Pancreas (tissue), 10 donors: Measurements from ENCODE around the gene RETREG2. TPM values are rescaled to one million over a fixed set of nuclear protein-coding genes. Genes with fewer than 3 reads are reported as not detected.
A peak's percentile ranks its signal among the peaks of the same experiment; 100 is the strongest.

Experiments
- ATAC-seq, 4 donors: fragments of 200-7000 bp; cut with Tn5 transposase; one replicate each; pipeline versions ENCODE4 v1.8.0 to v1.9.1; 2020; ENCODE audit warnings: mild to moderate bottlenecking in 4 of 4, moderate library complexity in 4 of 4
- DNase-seq, 6 donors: peaks; one replicate each; pipeline ENCODE4 v3.0.0-alpha.2; 2020
- FAIRE-seq: peaks from 2 replicates; lab custom pipeline; 2012; peaks lifted over from hg19 to GRCh38; lab: Jason Lieb, UNC
- H3K27ac ChIP-seq, 4 donors: fragments of 200-600 bp; sonication (generic); 1 replicate in 3 of 4; 2 replicates in 1 of 4; pipeline versions ENCODE4 v1.5.0 to v1.8.0; 2020
- H3K27me3 ChIP-seq, 4 donors: fragments of 200-600 bp; one replicate each; pipeline ENCODE4 v1.8.0; 2021
- H3K36me3 ChIP-seq, 3 donors: fragments of 200-600 bp; sonication (generic) in 1 of 3; one replicate each; pipeline versions ENCODE4 v1.5.0 to v1.8.0; 2020 to 2021
- H3K4me1 ChIP-seq, 3 donors: fragments of 200-600 bp; one replicate each; pipeline ENCODE4 v1.8.0; 2021
- H3K4me3 ChIP-seq, 4 donors: fragments of 200-600 bp; sonication (generic) in 2 of 4; one replicate each; pipeline versions ENCODE4 v1.5.0 to v1.8.0; 2020 to 2021
- H3K9me3 ChIP-seq, 4 donors: fragments of 200-600 bp; one replicate each; pipeline ENCODE4 v1.8.0; 2021
- WGBS, 2 donors: extraction: QIAGEN DNeasy Blood & Tissue Kit; methylation state at CpG; one replicate each; pipeline ENCODE4 v1.1.7; 2013; 5-methylcytosine and 5-hydroxymethylcytosine counted together
- intact Hi-C, 3 donors: fragments of 100-400 bp; cut with DNase I; formaldehyde crosslinking; loops; one replicate each; pipeline versions ENCODE4 v1.11.1 to v1.14.2; 2022
- polyA plus RNA-seq, 2 donors: library from polyadenylated mRNA; stranded (reverse); fragments of 200-250 nt; gene quantifications; one replicate each; pipeline ENCODE4 v1.2.3, GENCODE V29; 2013
- total RNA-seq, 6 donors: library from RNA; stranded (reverse); fragmentation: NEBNext Ultra II Directional in 4 of 6; extraction: Animal tissue kit (Norgen Biotek cat#: 25700) in 4 of 6; gene quantifications; one replicate each; pipeline versions ENCODE4 v1.2.1 to v1.2.4, GENCODE V29; 2021 to 2023
- TF ChIP-seq, protein P1 (sequence below), 4 donors: fragments of 200-600 bp; sonication (generic) in 3 of 4; IDR thresholded peaks; one replicate each; pipeline versions ENCODE4 v1.5.0 to v1.8.0; 2021; ENCODE audit warnings: antibody characterized with exemption in 4 of 4
- donor health status: healthy with polysubstance abuse.
- donor health status: DM: no; HTN: no; CAD: no; lungs with moderate emphysema.
- donor health status: DM: no; HTN: no; CAD: no.
- donor health status: control.
- donor health status: control.
- donor health status: Bipolar disorder and iron deficiency.
- donor health status: DM: yes; HTN: yes; CAD: no.
- donor health status: DM: no; HTN: no; CAD: no.
- donor health status: DM: no; HTN: no; CAD: no.
- donor health status: DM: yes; HTN: yes; CAD: no.

The RETREG2 gene
- total and polyA plus RNA-seq, 8 donors = 31.6 to 59.4 (median 46.2) TPM

DNA sequence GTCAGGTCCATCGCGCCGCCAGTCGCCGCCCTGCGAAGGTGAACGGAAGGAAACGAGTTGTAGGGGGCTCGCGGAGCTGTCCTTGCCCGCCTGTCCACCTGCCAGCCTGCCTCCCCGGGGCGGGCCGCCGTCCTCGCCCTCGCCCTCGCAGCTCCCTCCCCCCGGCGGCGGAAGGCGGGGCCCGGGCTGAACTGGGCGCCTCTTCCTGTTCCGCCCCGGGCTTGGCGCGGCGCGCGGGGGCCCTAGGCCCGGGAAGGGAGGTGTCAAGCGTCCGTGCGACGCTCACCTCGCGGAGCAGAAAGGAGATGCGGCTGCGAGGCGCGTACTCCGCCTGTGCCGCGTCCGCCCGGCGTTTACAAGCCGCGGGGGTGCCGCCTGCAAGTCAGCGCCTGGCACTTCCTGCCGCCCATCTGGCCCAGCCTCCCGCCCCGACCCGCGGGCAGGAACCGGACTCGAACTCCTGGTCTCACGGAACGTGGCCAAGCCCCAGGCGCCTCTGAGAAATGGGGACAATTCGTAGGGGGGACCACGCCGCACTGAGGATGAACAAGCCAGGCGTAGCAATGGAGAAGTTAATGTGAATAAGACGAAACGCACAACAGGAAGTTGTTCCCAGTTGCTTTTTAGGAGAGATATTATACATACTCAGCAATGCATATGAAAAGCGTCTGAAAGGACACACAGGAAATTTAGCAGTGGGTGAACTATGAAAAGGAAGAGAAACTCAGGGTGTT, 1.1 kb upstream of the RETREG2 start, which contains the start of gene CNPPD1:
TSS of gene CNPPD1 (minus strand) at position 108 of the 734 bp plus-strand sequence. CDS start at position 11, 97 bp downstream.
- TF ChIP-seq, protein P1, sequence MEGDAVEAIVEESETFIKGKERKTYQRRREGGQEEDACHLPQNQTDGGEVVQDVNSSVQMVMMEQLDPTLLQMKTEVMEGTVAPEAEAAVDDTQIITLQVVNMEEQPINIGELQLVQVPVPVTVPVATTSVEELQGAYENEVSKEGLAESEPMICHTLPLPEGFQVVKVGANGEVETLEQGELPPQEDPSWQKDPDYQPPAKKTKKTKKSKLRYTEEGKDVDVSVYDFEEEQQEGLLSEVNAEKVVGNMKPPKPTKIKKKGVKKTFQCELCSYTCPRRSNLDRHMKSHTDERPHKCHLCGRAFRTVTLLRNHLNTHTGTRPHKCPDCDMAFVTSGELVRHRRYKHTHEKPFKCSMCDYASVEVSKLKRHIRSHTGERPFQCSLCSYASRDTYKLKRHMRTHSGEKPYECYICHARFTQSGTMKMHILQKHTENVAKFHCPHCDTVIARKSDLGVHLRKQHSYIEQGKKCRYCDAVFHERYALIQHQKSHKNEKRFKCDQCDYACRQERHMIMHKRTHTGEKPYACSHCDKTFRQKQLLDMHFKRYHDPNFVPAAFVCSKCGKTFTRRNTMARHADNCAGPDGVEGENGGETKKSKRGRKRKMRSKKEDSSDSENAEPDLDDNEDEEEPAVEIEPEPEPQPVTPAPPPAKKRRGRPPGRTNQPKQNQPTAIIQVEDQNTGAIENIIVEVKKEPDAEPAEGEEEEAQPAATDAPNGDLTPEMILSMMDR (IDR thresholded peaks at IDR 0.05) = no peak
- DNase-seq (peak; percentile 88 to 96 (median 91)), ATAC-seq (peak; percentile 87 to 93 (median 87)), FAIRE-seq (no peak)
- Histone ChIP-seq H3K27me3 (no peaks in the 10 kb centered on the region), H3K4me3 (peak within 1 kb of the TSS; percentile 76 to 97 (median 94)), H3K4me1 (peaks cover 15 to 19% (median 17%) of the 10 kb centered on the region in 3 donors), H3K9me3 (no peaks in the 10 kb centered on the region), H3K27ac (peak within 1 kb of the TSS; percentile 88 to 99 (median 94)), H3K36me3 (peaks cover 0 to 46% (median 9%) of the 10 kb centered on the region in 3 donors)
- WGBS, 2 donors = 0 to 1% methylated on average over 63 to 69 of the region's 69 CpGs
- intact Hi-C loops = no loop called here

DNA sequence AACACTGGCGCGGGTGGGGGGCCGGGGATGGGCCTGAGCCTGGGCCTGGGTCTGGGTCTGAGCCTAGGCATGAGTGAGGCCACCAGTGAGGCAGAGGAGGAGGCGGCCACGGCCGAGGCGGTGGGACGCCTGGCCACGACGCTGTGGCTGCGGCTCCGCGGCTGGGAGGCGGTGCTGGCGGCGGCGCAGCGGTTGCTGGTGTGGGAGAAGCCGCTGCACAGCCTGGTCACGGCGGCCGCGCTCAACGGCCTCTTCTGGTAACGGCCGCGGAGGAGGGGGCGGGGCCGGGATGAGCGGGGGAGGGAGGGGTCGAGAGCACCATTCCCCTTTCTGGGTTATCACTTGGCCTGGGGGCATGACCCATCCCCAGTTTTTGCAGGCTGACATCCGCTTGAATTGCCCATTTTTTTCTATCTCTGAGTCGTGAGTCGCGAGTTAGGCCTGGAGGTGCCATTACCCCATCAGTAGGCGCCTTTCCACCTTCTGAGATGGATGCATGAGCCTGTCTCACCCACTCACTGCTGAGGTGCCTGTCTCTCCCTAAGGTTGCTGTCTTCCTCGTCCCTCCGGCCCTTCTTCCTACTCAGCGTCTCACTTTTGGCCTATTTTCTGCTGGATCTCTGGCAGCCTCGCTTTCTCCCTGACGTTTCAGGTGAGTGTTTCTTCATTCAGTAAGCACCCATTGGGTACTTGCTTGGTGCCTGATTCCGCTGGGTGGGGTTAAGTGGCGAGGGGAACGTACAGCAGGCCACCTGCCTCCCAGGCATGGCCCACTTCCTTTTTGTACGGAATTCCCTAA, 501 bp downstream of the RETREG2 start:
- intact Hi-C loops = no loop called here
- ATAC-seq = peak in 3 of 4 donors; percentile 2 to 12 (median 3)
- H3K4me3 ChIP-seq = peak overlapping the region; percentile 90 to 97 (median 94)
- TF ChIP-seq, protein P1 (IDR thresholded peaks at IDR 0.05) = no peak
- WGBS, 2 donors = 2 to 3% methylated on average over 32 to 45 of the region's 45 CpGs
- no peaks in the 10 kb centered on the region for H3K27me3 ChIP-seq
- H3K36me3 ChIP-seq = peaks cover 0 to 47% (median 15%) of the 10 kb centered on the region in 3 donors
- peak overlapping the region; percentile 88 to 99 (median 94) for H3K27ac ChIP-seq
- no peak for FAIRE-seq
- no peaks in the 10 kb centered on the region for H3K9me3 ChIP-seq
- H3K4me1 ChIP-seq = peaks cover 15 to 19% (median 17%) of the 10 kb centered on the region in 3 donors
- DNase-seq = peak in 5 of 6 donors; percentile 44 to 83 (median 76)

DNA sequence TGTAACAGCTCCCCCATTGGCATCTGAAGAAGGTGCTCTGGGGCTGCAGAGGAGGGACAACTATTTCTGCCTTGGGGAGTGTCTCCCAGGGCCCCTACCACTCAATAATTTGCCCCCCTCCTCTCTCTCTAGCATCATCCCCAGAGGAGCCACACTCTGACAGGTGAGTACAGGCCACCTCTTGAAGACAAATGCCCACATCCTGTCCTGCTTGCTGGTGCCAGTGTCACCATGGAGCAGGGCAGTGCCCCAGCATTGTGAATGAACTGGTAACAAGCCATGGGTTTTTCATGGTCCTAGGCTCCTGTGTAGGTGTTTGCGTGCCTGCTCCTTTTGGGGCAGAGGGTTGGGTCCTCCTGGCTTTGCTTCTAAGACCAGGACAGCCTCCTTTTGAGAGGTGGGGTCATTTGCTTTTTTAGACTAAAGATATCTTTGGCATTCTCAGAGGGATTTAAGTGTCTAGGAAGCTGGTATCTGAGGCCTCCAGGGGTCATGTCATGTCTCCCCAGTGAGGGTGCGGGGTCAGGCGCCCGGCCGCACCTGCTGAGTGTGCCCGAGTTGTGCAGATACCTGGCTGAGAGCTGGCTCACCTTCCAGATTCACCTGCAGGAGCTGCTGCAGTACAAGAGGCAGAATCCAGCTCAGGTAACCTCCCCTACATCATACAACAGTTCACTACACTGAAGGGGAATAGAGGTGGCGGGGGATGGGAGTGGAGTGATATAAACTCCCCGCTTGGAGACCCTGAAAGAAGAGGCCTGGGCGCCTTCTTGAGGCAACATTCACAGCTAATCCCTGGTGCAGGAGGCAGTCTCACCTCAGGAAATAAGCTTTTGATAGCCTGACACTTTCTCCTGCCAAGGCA, 1.8 kb downstream of the RETREG2 start:
- no peak for FAIRE-seq
- no peak for ATAC-seq
- intact Hi-C loops = no loop called here
- H3K4me1 ChIP-seq = peaks cover 15 to 17% (median 17%) of the 10 kb centered on the region in 3 donors
- no peak for DNase-seq
- no peaks in the 10 kb centered on the region for H3K27me3 ChIP-seq
- peaks cover 0 to 38% (median 15%) of the 10 kb centered on the region in 3 donors for H3K36me3 ChIP-seq
- TF ChIP-seq, protein P1 (IDR thresholded peaks at IDR 0.05) = no peak
- 95 to 96% methylated on average over 9 of the region's 9 CpGs for WGBS, 2 donors
- H3K4me3 ChIP-seq = no peak overlapping the region
- no peak overlapping the region for H3K27ac ChIP-seq
- no peaks in the 10 kb centered on the region for H3K9me3 ChIP-seq

DNA sequence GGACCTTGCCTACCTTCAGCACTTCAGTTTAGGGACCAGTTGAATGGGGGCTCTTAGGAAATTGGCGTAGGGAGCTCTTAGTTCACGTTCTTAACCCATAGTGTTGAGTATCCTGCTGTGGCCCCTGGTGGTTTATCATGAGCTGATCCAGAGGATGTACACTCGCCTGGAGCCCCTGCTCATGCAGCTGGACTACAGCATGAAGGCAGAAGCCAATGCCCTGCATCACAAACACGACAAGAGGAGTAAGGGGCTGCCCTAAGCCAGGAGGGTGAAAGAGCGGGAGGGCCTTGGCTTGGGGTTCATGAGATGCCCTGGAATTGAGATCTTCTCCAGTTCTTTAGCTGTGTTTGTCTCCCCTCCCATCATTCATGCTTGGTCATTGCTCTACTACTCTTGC, 2.9 kb downstream of the RETREG2 start:
- no peak for FAIRE-seq
- no peak for DNase-seq
- Histone ChIP-seq H3K4me3 (no peak overlapping the region), H3K36me3 (peaks cover 0 to 36% (median 15%) of the 10 kb centered on the region in 3 donors), H3K9me3 (no peaks in the 10 kb centered on the region), H3K27me3 (no peaks in the 10 kb centered on the region), H3K4me1 (peaks cover 9 to 11% (median 11%) of the 10 kb centered on the region in 3 donors), H3K27ac (no peak overlapping the region)
- TF ChIP-seq, protein P1 (IDR thresholded peaks at IDR 0.05) = no peak
- 87 to 94% methylated on average over 5 of the region's 5 CpGs for WGBS, 2 donors
- intact Hi-C loops = no loop called here
- ATAC-seq = no peak
